ENCODE results near the gene SYVN1. TPM values are rescaled to one million over a fixed set of nuclear protein-coding genes. Genes with fewer than 3 reads are reported as not detected.
A peak's percentile ranks its signal among the peaks of the same experiment; 100 is the strongest.
"Not testable (repeated sequence)": the region's sequence is repeated elsewhere in the genome, so short reads cannot be mapped to it uniquely, and the experiment has no call there.

SYVN1 gene
- total RNA-seq, 2 donors from 2014 or later = 52.7 to 57.0 TPM

GRCh38 chr11:65156926-65157325, 22.6 kb upstream of the SYVN1 start:
- intact Hi-C loops (cut with DNase I) = no loop called here
- DNase-seq (ENCODE audit: low spot score) = no peak

GRCh38 chr11:65156256-65156655, 21.9 kb upstream of the SYVN1 start:
- no peak for DNase-seq (ENCODE audit: low spot score)
- intact Hi-C loops (cut with DNase I) = no loop called here

- DNase-seq (ENCODE audit: low spot score) = no peak
- intact Hi-C loops (cut with DNase I) = no loop called here
These were observed 17.8 kb upstream of the SYVN1 start for GRCh38 chr11:65152122-65152521.

GRCh38 chr11:65151331-65151899, 17.1 kb upstream of the SYVN1 start:
- intact Hi-C loops (cut with DNase I) = no loop called here

GRCh38 chr11:65150509-65151299, 16.4 kb upstream of the SYVN1 start:
- peak; percentile 94 for DNase-seq (ENCODE audit: low spot score)
- intact Hi-C loops (cut with DNase I) = no loop called here

More at GRCh38 chr11:65151331-65151899, 17.1 kb upstream of the SYVN1 start:
- DNase-seq (ENCODE audit: low spot score) = no peak

- DNase-seq (ENCODE audit: low spot score); intact Hi-C loops (cut with DNase I): not testable (repeated sequence)
These were observed 15.8 kb upstream of the SYVN1 start for GRCh38 chr11:65150131-65150508.

- DNase-seq (ENCODE audit: low spot score) = no peak
- intact Hi-C loops (cut with DNase I) = no loop called here
These were observed 14.3 kb upstream of the SYVN1 start for GRCh38 chr11:65148657-65149056.

GRCh38 chr11:65147352-65148075, 13.2 kb upstream of the SYVN1 start:
- intact Hi-C loops (cut with DNase I) = no loop called here
- DNase-seq (ENCODE audit: low spot score) = no peak

GRCh38 chr11:65141896-65142494, 7.7 kb upstream of the SYVN1 start:
- intact Hi-C loops (cut with DNase I) = no loop called here
- no peak for DNase-seq (ENCODE audit: low spot score)

GRCh38 chr11:65136515-65137096, 2.3 kb upstream of the SYVN1 start:
- intact Hi-C loops (cut with DNase I) = loop anchor here in 1 of 2 donors (5.0 kb wide), 1 partner anchor 46 kb away; the partner anchor contains the start of gene CAPN1
- DNase-seq (ENCODE audit: low spot score) = no peak

GRCh38 chr11:65135633-65136145, 1.4 kb upstream of the SYVN1 start:
- DNase-seq (ENCODE audit: low spot score) = no peak
- intact Hi-C loops (cut with DNase I) = loop anchor here in 1 of 2 donors (5.0 kb wide), 1 partner anchor 47 kb away; the partner anchor contains the start of gene CAPN1

GRCh38 chr11:65134952-65135632, 773 bp upstream of the SYVN1 start:
- DNase-seq (ENCODE audit: low spot score) = peak; percentile 94
- intact Hi-C loops (cut with DNase I) = loop anchor here (5.0 kb wide), 1 partner anchor 47 kb away; the partner anchor contains the start of gene CAPN1 (in 2 of the 2)

- intact Hi-C loops (cut with DNase I) = loop anchor here in 1 of 2 donors (5.0 kb wide), 1 partner anchor 49 kb away; the partner anchor contains the start of gene CAPN1
- DNase-seq (ENCODE audit: low spot score) = peak; percentile 91
These were observed 595 bp downstream of the SYVN1 start for GRCh38 chr11:65133724-65134123.

- intact Hi-C loops (cut with DNase I) = loop anchor here in 1 of 2 donors (5.0 kb wide), 1 partner anchor 49 kb away; the partner anchor contains the start of gene CAPN1
- peak; percentile 78 for DNase-seq (ENCODE audit: low spot score)
These were observed 1.2 kb downstream of the SYVN1 start for GRCh38 chr11:65132988-65133700.

GRCh38 chr11:65132238-65132987, 1.9 kb downstream of the SYVN1 start:
- intact Hi-C loops (cut with DNase I) = loop anchor here in 1 of 2 donors (5.0 kb wide), 1 partner anchor 50 kb away; the partner anchor contains the start of gene CAPN1
- DNase-seq (ENCODE audit: low spot score) = no peak

- DNase-seq (ENCODE audit: low spot score) = no peak
These were observed 2.5 kb downstream of the SYVN1 start for GRCh38 chr11:65131895-65132237.

GRCh38 chr11:65131417-65131776, 2.9 kb downstream of the SYVN1 start:
- no peak for DNase-seq (ENCODE audit: low spot score)
- intact Hi-C loops (cut with DNase I) = loop anchor here in 1 of 2 donors (5.0 kb wide), 1 partner anchor 51 kb away; the partner anchor contains the start of gene CAPN1

More at GRCh38 chr11:65131895-65132237, 2.5 kb downstream of the SYVN1 start:
- intact Hi-C loops (cut with DNase I) = loop anchor here in 1 of 2 donors (5.0 kb wide), 1 partner anchor 50 kb away; the partner anchor contains the start of gene CAPN1

Data from posterior vena cava (tissue), 2 donors.